Embryonic facial prominence (tissue), 1 donor: ENCODE measurements around the gene NAGK.
"Not testable (repeated sequence)": the region's sequence is repeated elsewhere in the genome, so short reads cannot be mapped to it uniquely, and the experiment has no call there.

ENCODE experiments used
- DNase-seq: peaks from one replicate; pipeline ENCODE4 v3.0.0-alpha.2; 2016; ENCODE audit errors: extremely low spot score

The NAGK gene

GRCh38 chr2:71069376-71069775 lies 928 bp downstream of the NAGK start:
- no peak for DNase-seq

- DNase-seq, result no peak
These were observed 2.0 kb downstream of the NAGK start for GRCh38 chr2:71070294-71071093.

GRCh38 chr2:71071681-71072398 lies 3.4 kb downstream of the NAGK start:
- DNase-seq, result no peak

- no peak for DNase-seq
These were observed 4.0 kb downstream of the NAGK start for GRCh38 chr2:71072492-71072891.

- DNase-seq, result no peak
These were observed 5.0 kb downstream of the NAGK start for GRCh38 chr2:71073475-71073874.

- no peak for DNase-seq
These were observed 6.5 kb downstream of the NAGK start for GRCh38 chr2:71074893-71075395.

- DNase-seq, result no peak
These were observed 10.2 kb downstream of the NAGK start for GRCh38 chr2:71078624-71079023.

- no peak for DNase-seq
These were observed 14.2 kb downstream of the NAGK start for GRCh38 chr2:71082402-71083252.

- DNase-seq, result not testable (repeated sequence)
These were observed 14.8 kb downstream of the NAGK start for GRCh38 chr2:71083297-71083696.

GRCh38 chr2:71083752-71084312 lies 15.4 kb downstream of the NAGK start:
- not testable (repeated sequence) for DNase-seq

- not testable (repeated sequence) for DNase-seq
These were observed 17.0 kb downstream of the NAGK start for GRCh38 chr2:71085325-71086003.

- DNase-seq, result not testable (repeated sequence)
These were observed 21.0 kb downstream of the NAGK start for GRCh38 chr2:71089475-71089874.

GRCh38 chr2:71091808-71092207 lies 23.4 kb downstream of the NAGK start:
- not testable (repeated sequence) for DNase-seq

- DNase-seq, result not testable (repeated sequence)
These were observed 24.2 kb downstream of the NAGK start for GRCh38 chr2:71092491-71093260.

GRCh38 chr2:71100195-71100964 lies 31.9 kb downstream of the NAGK start:
- no peak for DNase-seq

- DNase-seq, result no peak
These were observed 33.2 kb downstream of the NAGK start for GRCh38 chr2:71101656-71102055.

- DNase-seq, result no peak
These were observed 34.7 kb downstream of the NAGK start for GRCh38 chr2:71102981-71103681.

- DNase-seq, result no peak
These were observed 35.4 kb downstream of the NAGK start for GRCh38 chr2:71103809-71104208.

GRCh38 chr2:71106463-71106862 lies 38.0 kb downstream of the NAGK start:
- not testable (repeated sequence) for DNase-seq
